NCI-H526 treated with DMSO at 0.1 percent for 48 hours (cell line): ENCODE results near the gene PPP1R3E.
"Not testable (repeated sequence)": the region's sequence is repeated elsewhere in the genome, so short reads cannot be mapped to it uniquely, and the experiment has no call there.

ENCODE experiments used
- DNase-seq: peaks from one replicate; lab custom pipeline; 2025; lab: John Stamatoyannopoulos, UW

PPP1R3E gene

GRCh38 chr14:23302290-23303225 lies at the start of gene PPP1R3E:
TSS of gene PPP1R3E (minus strand) at chr14:23302859. CDS start at chr14:23302576, 283 bp downstream.
- peak; percentile 69 for DNase-seq

- no peak for DNase-seq
Measured at GRCh38 chr14:23351681-23352505, 49.2 kb upstream of the PPP1R3E start.

- DNase-seq, result no peak
Measured at GRCh38 chr14:23349156-23349845, 46.6 kb upstream of the PPP1R3E start.

- no peak for DNase-seq
Measured at GRCh38 chr14:23348297-23348655, 45.6 kb upstream of the PPP1R3E start.

GRCh38 chr14:23347406-23348296 lies 45.0 kb upstream of the PPP1R3E start:
- DNase-seq, result no peak

- DNase-seq, result no peak
Measured at GRCh38 chr14:23346693-23347405, 44.2 kb upstream of the PPP1R3E start.

- no peak for DNase-seq
Measured at GRCh38 chr14:23345987-23346692, 43.5 kb upstream of the PPP1R3E start.

- DNase-seq, result no peak
Measured at GRCh38 chr14:23344481-23344880, 41.8 kb upstream of the PPP1R3E start.

GRCh38 chr14:23339506-23340268 lies 37.0 kb upstream of the PPP1R3E start:
- DNase-seq, result no peak

- DNase-seq, result no peak
Measured at GRCh38 chr14:23335623-23336022, 33.0 kb upstream of the PPP1R3E start.

GRCh38 chr14:23327947-23328744 lies 25.5 kb upstream of the PPP1R3E start:
- peak; percentile 57 for DNase-seq

GRCh38 chr14:23326491-23327332 lies 24.1 kb upstream of the PPP1R3E start:
- no peak for DNase-seq

GRCh38 chr14:23325746-23326145 lies 23.1 kb upstream of the PPP1R3E start:
- not testable (repeated sequence) for DNase-seq

GRCh38 chr14:23324993-23325392 lies 22.3 kb upstream of the PPP1R3E start:
- no peak for DNase-seq

- no peak for DNase-seq
Measured at GRCh38 chr14:23324455-23324846, 21.8 kb upstream of the PPP1R3E start.

- DNase-seq, result no peak
Measured at GRCh38 chr14:23323838-23324454, 21.3 kb upstream of the PPP1R3E start.
